Neural crest cell (in vitro differentiated cells): ENCODE measurements around the gene CHST11. TPM values are rescaled to one million over a fixed set of nuclear protein-coding genes. Genes with fewer than 3 reads are reported as not detected.
"Not testable (repeated sequence)": the region's sequence is repeated elsewhere in the genome, so short reads cannot be mapped to it uniquely, and the experiment has no call there.

Source experiments
- DNase-seq: peaks from one replicate; pipeline ENCODE4 v3.0.0; 2021; ENCODE audit warnings: low read depth, mixed read lengths, low spot score
- H3K27ac Mint-ChIP-seq: one replicate; pipeline ENCODE4 v1.8.0; 2021; ENCODE audit warnings: mild to moderate bottlenecking, mixed read lengths; ENCODE audit not compliant: unreplicated experiment
- H3K27me3 Mint-ChIP-seq: 2 replicates; pipeline ENCODE4 v1.8.0; 2021; ENCODE audit warnings: low read depth, mild to moderate bottlenecking, mixed read lengths
- H3K36me3 Mint-ChIP-seq: 2 replicates; pipeline ENCODE4 v1.8.0; 2021; ENCODE audit warnings: low read depth, mild to moderate bottlenecking, mixed read lengths
- H3K4me1 Mint-ChIP-seq: 2 replicates; pipeline ENCODE4 v1.8.0; 2021; ENCODE audit warnings: mixed read lengths
- H3K4me3 Mint-ChIP-seq: one replicate; pipeline ENCODE4 v1.8.0; 2021; ENCODE audit warnings: mild to moderate bottlenecking, mixed read lengths
- H3K9me3 Mint-ChIP-seq: 2 replicates; pipeline ENCODE4 v1.8.0; 2021; ENCODE audit warnings: mixed read lengths
- CTCF ChIP-seq: fragments of 200-600 bp; sonication (generic); conservative IDR thresholded peaks from 2 replicates; pipeline ENCODE4 v1.5.0; 2021; ENCODE audit warnings: antibody characterized with exemption, mild to moderate bottlenecking
- total RNA-seq: library from RNA; stranded (reverse); gene quantifications from 2 replicates; pipeline ENCODE4 v1.2.1, GENCODE V29; 2021

The CHST11 gene
- total RNA-seq, 1 donor from 2014 or later = 10.0 TPM

GRCh38 chr12:104740668-104741067 lies 283.9 kb downstream of the CHST11 start:
- TF ChIP-seq CTCF = no peak
- Mint-ChIP-seq H3K4me1 (peaks cover 80% of the 10 kb centered on the region), H3K4me3 (no peak overlapping the region), H3K36me3 (no peaks in the 10 kb centered on the region), H3K27me3 (no peaks in the 10 kb centered on the region), H3K27ac (no peak overlapping the region), H3K9me3 (no peaks in the 10 kb centered on the region)
- no peak for DNase-seq

- no peaks in the 10 kb centered on the region for H3K36me3 Mint-ChIP-seq
- no peak overlapping the region for H3K4me3 Mint-ChIP-seq
- H3K27ac Mint-ChIP-seq = peak overlapping the region; percentile 79
- TF ChIP-seq CTCF = no peak
- no peaks in the 10 kb centered on the region for H3K9me3 Mint-ChIP-seq
- DNase-seq = no peak
- H3K27me3 Mint-ChIP-seq = no peaks in the 10 kb centered on the region
- H3K4me1 Mint-ChIP-seq = peaks cover 77% of the 10 kb centered on the region
Measured at GRCh38 chr12:104741077-104741476, 284.3 kb downstream of the CHST11 start.

- H3K36me3 Mint-ChIP-seq = no peaks in the 10 kb centered on the region
- DNase-seq = no peak
- no peak overlapping the region for H3K4me3 Mint-ChIP-seq
- H3K4me1 Mint-ChIP-seq = peaks cover 72% of the 10 kb centered on the region
- no peak overlapping the region for H3K27ac Mint-ChIP-seq
- no peaks in the 10 kb centered on the region for H3K27me3 Mint-ChIP-seq
- no peaks in the 10 kb centered on the region for H3K9me3 Mint-ChIP-seq
- TF ChIP-seq CTCF = no peak
Measured at GRCh38 chr12:104741497-104742367, 285.0 kb downstream of the CHST11 start.

GRCh38 chr12:104742551-104743201 lies 285.9 kb downstream of the CHST11 start:
- peaks cover 69% of the 10 kb centered on the region for H3K4me1 Mint-ChIP-seq
- H3K27ac Mint-ChIP-seq = peak overlapping the region; percentile 8
- H3K4me3 Mint-ChIP-seq = peak overlapping the region; percentile 4
- no peak for TF ChIP-seq CTCF
- no peaks in the 10 kb centered on the region for H3K27me3 Mint-ChIP-seq
- DNase-seq = no peak
- H3K9me3 Mint-ChIP-seq = no peaks in the 10 kb centered on the region
- no peaks in the 10 kb centered on the region for H3K36me3 Mint-ChIP-seq

GRCh38 chr12:104743202-104743580 lies 286.4 kb downstream of the CHST11 start:
- TF ChIP-seq CTCF = no peak
- peak overlapping the region; percentile 4 for H3K4me3 Mint-ChIP-seq
- peaks cover 69% of the 10 kb centered on the region for H3K4me1 Mint-ChIP-seq
- H3K36me3 Mint-ChIP-seq = no peaks in the 10 kb centered on the region
- no peaks in the 10 kb centered on the region for H3K9me3 Mint-ChIP-seq
- no peak for DNase-seq
- peak overlapping the region; percentile 8 for H3K27ac Mint-ChIP-seq
- H3K27me3 Mint-ChIP-seq = no peaks in the 10 kb centered on the region

- not testable (repeated sequence) for H3K36me3 Mint-ChIP-seq, H3K9me3 Mint-ChIP-seq, H3K4me3 Mint-ChIP-seq, H3K27ac Mint-ChIP-seq, DNase-seq, H3K27me3 Mint-ChIP-seq
- H3K4me1 Mint-ChIP-seq = peaks cover 64% of the 10 kb centered on the region
Measured at GRCh38 chr12:104743753-104744548, 287.2 kb downstream of the CHST11 start.
